Tracheal epithelial cell (primary cell): Measurements from ENCODE around the gene SLC11A1. TPM values are rescaled to one million over a fixed set of nuclear protein-coding genes. Genes with fewer than 3 reads are reported as not detected.

Experiments
- total RNA-seq: library from RNA; depleted of rRNA; stranded (reverse); fragments of >200 nt; gene quantifications from 2 replicates; pipeline ENCODE4 v1.2.1, GENCODE V29; 2014

SLC11A1 gene, protein sequence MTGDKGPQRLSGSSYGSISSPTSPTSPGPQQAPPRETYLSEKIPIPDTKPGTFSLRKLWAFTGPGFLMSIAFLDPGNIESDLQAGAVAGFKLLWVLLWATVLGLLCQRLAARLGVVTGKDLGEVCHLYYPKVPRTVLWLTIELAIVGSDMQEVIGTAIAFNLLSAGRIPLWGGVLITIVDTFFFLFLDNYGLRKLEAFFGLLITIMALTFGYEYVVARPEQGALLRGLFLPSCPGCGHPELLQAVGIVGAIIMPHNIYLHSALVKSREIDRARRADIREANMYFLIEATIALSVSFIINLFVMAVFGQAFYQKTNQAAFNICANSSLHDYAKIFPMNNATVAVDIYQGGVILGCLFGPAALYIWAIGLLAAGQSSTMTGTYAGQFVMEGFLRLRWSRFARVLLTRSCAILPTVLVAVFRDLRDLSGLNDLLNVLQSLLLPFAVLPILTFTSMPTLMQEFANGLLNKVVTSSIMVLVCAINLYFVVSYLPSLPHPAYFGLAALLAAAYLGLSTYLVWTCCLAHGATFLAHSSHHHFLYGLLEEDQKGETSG
- 0.21 and 1.4 TPM in 2 replicates for total RNA-seq

DNA sequence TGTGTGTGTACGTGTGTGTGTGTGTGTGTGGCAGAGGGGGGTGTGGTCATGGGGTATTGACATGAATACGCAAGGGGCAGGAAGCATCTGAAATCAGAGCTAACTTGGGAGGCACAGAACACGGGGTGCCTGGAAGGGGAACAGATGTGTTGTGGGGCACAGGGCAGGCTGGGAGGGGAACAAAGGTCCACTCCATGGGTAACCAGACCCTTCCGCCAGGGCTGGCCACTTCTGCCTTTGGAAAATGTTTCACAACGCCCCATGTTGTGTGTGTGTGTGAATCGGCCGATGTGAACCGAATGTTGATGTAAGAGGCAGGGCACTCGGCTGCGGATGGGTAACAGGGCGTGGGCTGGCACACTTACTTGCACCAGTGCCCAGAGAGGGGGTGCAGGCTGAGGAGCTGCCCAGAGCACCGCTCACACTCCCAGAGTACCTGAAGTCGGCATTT is at the start of gene SLC11A1:
SLC11A1 (plus strand) TSS at position 358 of the 451 bp plus-strand sequence. CDS start 96 bp downstream, outside the sequence.

GRCh38 chr2:218399391-218400166 is 17.5 kb downstream of the SLC11A1 start, which contains the start of gene CTDSP1:
TSS of gene CTDSP1 (plus strand) at chr2:218399868. CDS start at chr2:218400091, 223 bp downstream.

DNA sequence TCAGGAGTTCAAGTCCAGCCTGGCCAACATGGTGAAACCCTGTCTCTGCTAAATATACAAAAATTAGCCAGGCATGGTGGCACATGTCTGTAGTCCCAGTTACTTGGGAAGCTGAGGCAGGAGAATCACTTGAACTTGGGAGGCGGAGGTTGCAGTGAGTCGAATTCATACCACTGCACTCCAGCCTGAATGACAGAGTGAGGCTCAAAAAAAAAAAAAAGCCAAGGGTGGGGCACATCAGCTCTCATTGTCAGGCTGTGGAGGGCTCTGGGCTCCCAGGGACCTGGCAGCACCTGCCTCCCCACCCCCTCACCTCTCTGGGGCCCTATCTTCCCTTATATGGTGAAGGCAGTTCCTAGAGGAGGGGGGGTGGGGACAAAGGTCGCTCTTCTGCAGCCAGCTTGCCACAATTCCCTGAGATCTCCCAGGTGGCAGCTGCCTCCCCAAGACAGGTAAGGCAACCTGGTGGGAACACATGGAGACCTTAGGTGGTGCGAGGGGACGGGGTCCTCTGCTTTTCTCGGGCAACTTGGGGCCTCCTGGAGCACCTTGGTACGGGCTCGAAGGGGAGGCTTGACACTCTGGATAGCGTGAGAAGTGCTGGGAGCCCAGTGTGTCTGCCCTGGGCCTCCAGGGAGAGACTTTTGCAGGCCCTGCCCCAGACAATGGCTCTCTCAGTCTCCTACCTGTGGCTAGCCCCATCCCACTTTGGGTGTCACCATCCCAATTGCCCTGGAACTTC is 36.8 kb downstream of the SLC11A1 start, which contains the start of gene VIL1:
VIL1 (plus strand) TSS at position 407 of the 742 bp plus-strand sequence. CDS start 4,656 bp downstream, outside the sequence.

Other genes starting within 250 kb of the SLC11A1 start
- not detected in 2 replicates for gene CXCR1, start 215.3 kb upstream of the SLC11A1 start, total RNA-seq
- gene ARPC2, start 165.1 kb upstream of the SLC11A1 start, total RNA-seq, result 396 and 434 TPM in 2 replicates
- gene GPBAR1, start 121.3 kb upstream of the SLC11A1 start, total RNA-seq, result 0.43 TPM in 1 of 2 replicates, not detected in the other
- 208 and 211 TPM in 2 replicates for gene AAMP, start 112.1 kb upstream of the SLC11A1 start, total RNA-seq
- 20.7 and 24.8 TPM in 2 replicates for gene PNKD, start 111.8 kb upstream of the SLC11A1 start, total RNA-seq
- gene TMBIM1, start 89.8 kb upstream of the SLC11A1 start, total RNA-seq, result 676 and 698 TPM in 2 replicates
- not detected in 2 replicates for gene CATIP, start 25.4 kb upstream of the SLC11A1 start, total RNA-seq
- gene CTDSP1, start 17.6 kb downstream of the SLC11A1 start, total RNA-seq, result 40.3 and 52.3 TPM in 2 replicates
- not detected in 2 replicates for gene VIL1, start 36.9 kb downstream of the SLC11A1 start, total RNA-seq
- gene USP37, start 186.1 kb downstream of the SLC11A1 start, total RNA-seq, result 10.6 and 13.6 TPM in 2 replicates
- gene CNOT9, start 186.6 kb downstream of the SLC11A1 start, total RNA-seq, result 42.4 and 56.7 TPM in 2 replicates
- gene PLCD4, start 225.6 kb downstream of the SLC11A1 start, total RNA-seq, result 1.2 and 1.3 TPM in 2 replicates